Transverse colon (tissue), 4 donors: ENCODE measurements around the gene KLC4. TPM values are rescaled to one million over a fixed set of nuclear protein-coding genes. Genes with fewer than 3 reads are reported as not detected.

Source experiments
- DNase-seq: peaks from one replicate; pipeline ENCODE4 v3.0.0-alpha.2; 2019
- H3K27ac ChIP-seq, 4 donors: fragments of 200-600 bp; sonication (generic); 2 replicates each; pipeline ENCODE4 v1.5.1; 2016 to 2018; ENCODE audit warnings: inconsistent platforms in 4 of 4
- H3K27me3 ChIP-seq: fragments of 200-600 bp; sonication (generic); 2 replicates; pipeline ENCODE4 v1.5.1; 2017; ENCODE audit warnings: inconsistent platforms
- H3K36me3 ChIP-seq, 4 donors: fragments of 200-600 bp; sonication (generic); 2 replicates each; pipeline ENCODE4 v1.5.1; 2017 to 2019; ENCODE audit warnings: inconsistent platforms in 4 of 4
- H3K4me1 ChIP-seq, 4 donors: fragments of 200-600 bp; sonication (generic); 2 replicates each; pipeline ENCODE4 v1.5.1; 2017 to 2020; ENCODE audit warnings: inconsistent platforms in 4 of 4
- H3K4me3 ChIP-seq, 4 donors: fragments of 200-600 bp; sonication (generic); 1 replicate in 1 of 4; 2 replicates in 3 of 4; pipeline versions ENCODE4 v1.5.1 to v1.6.1; 2017 to 2019; ENCODE audit warnings: inconsistent platforms in 4 of 4
- H3K9me3 ChIP-seq, 2 donors: fragments of 200-600 bp; sonication (generic); 2 replicates each; pipeline ENCODE4 v1.5.1; 2017 to 2019; ENCODE audit warnings: inconsistent platforms in 2 of 2
- CTCF ChIP-seq, 5 experiments: fragments of 200-600 bp in 3 of 5; fragments of 450-650 bp in 2 of 5; sonication (generic) in 3 of 5; IDR thresholded peaks; 1 replicate in 2 of 5; 2 replicates in 3 of 5; pipeline ENCODE4 v1.5.1; 2016 to 2017; ENCODE audit warnings: antibody characterized with exemption in 5 of 5, inconsistent platforms in 3 of 5, mild to moderate bottlenecking in 2 of 5, moderate library complexity in 1 of 5
- EP300 ChIP-seq: sonication (generic); formaldehyde crosslinking; IDR thresholded peaks from one replicate; pipeline ENCODE4 v1.6.1; 2017; ENCODE audit warnings: antibody characterized with exemption, low read depth
- POLR2A ChIP-seq: fragments of 450-650 bp; IDR thresholded peaks from one replicate; pipeline ENCODE4 v1.6.1; 2016; ENCODE audit warnings: antibody characterized with exemption, mild to moderate bottlenecking, moderate library complexity
- POLR2AphosphoS5 ChIP-seq, 3 donors: sonication (generic); formaldehyde crosslinking; IDR thresholded peaks; one replicate each; pipeline ENCODE4 v1.6.1; 2016; ENCODE audit warnings: antibody characterized with exemption in 3 of 3
- WGBS, 2 donors: methylation state at CpG; one replicate each; pipeline ENCODE4 v1.1.5; 2018; ENCODE audit warnings: low coverage in 1 of 2; 5-methylcytosine and 5-hydroxymethylcytosine counted together
- in situ Hi-C, 4 donors: fragments of 200-750 bp; cut with MboI; loops; one replicate each; pipeline versions ENCODE4 v1.15.0 to v1.15.1; 2017; ENCODE audit warnings: low sequenced_read_pairs in 3 of 4, low pct_ligation_motif_present in 1 of 4, low pct_unique_long_range_greater_than_20kb in 1 of 4
- intact Hi-C: fragments of 100-400 bp; cut with DNase I; formaldehyde crosslinking; loops from one replicate; pipeline ENCODE4 v1.15.1; 2023; ENCODE audit warnings: low total_unique reads
- total RNA-seq, 4 donors: library from RNA; depleted of rRNA; stranded (reverse); fragments of >200 nt; gene quantifications; one replicate each; pipeline ENCODE4 v1.1.0, GENCODE V29; 2016

The KLC4 gene
- total RNA-seq, 4 donors from 2014 or later = 91.9 to 296 (median 159) TPM

- Histone ChIP-seq H3K27me3 (no peaks in the 10 kb centered on the region), H3K27ac (no peak overlapping the region), H3K36me3 (peaks cover 0 to 4% (median 0%) of the 10 kb centered on the region in 4 donors), H3K4me1 (peaks cover 17 to 38% (median 31%) of the 10 kb centered on the region in 4 donors), H3K4me3 (no peak overlapping the region), H3K9me3 (no peaks in the 10 kb centered on the region)
- WGBS, 2 donors = 82 to 91% methylated on average over 2 to 8 of the region's 8 CpGs
- in situ Hi-C loops (no loop called here), intact Hi-C loops (no loop called here)
- no peak for DNase-seq
- TF ChIP-seq CTCF (IDR thresholded peaks at IDR 0.05) (no peak), POLR2A (no peak), POLR2AphosphoS5 (IDR thresholded peaks at IDR 0.05) (no peak), EP300 (no peak)
Observed at GRCh38 chr6:43055966-43056365, 3.5 kb upstream of the KLC4 start.

GRCh38 chr6:43058531-43058930, 900 bp upstream of the KLC4 start:
- Histone ChIP-seq H3K4me3 (peak overlapping the region; percentile 68 to 81 (median 70)), H3K27ac (peak overlapping the region; percentile 89 to 95 (median 92)), H3K27me3 (no peaks in the 10 kb centered on the region), H3K4me1 (peaks cover 17 to 41% (median 29%) of the 10 kb centered on the region in 4 donors), H3K36me3 (peaks cover 0 to 4% (median 0%) of the 10 kb centered on the region in 4 donors), H3K9me3 (no peaks in the 10 kb centered on the region)
- in situ Hi-C loops (no loop called here), intact Hi-C loops (no loop called here)
- TF ChIP-seq CTCF (IDR thresholded peaks at IDR 0.05) (no peak), POLR2AphosphoS5 (IDR thresholded peaks at IDR 0.05) (no peak), EP300 (no peak), POLR2A (no peak)
- DNase-seq = no peak
- 63% methylated on average over 1 of the region's 1 CpG; no CpG with 5 or more reads in 1 of the 2 donors for WGBS, 2 donors

GRCh38 chr6:43060034-43060754, 763 bp downstream of the KLC4 start:
- intact Hi-C loops = no loop called here
- peak; percentile 64 to 95 (median 87) for TF ChIP-seq POLR2AphosphoS5 (IDR thresholded peaks at IDR 0.05)
- peak; percentile 75 for TF ChIP-seq POLR2A
- no peak for TF ChIP-seq CTCF (IDR thresholded peaks at IDR 0.05)
- Histone ChIP-seq H3K27ac (peak overlapping the region; percentile 89 to 95 (median 92)), H3K4me3 (peak overlapping the region; percentile 51 to 81 (median 68)), H3K4me1 (peaks cover 17 to 33% (median 29%) of the 10 kb centered on the region in 4 donors), H3K27me3 (no peaks in the 10 kb centered on the region), H3K36me3 (peaks cover 0 to 5% (median 1%) of the 10 kb centered on the region in 4 donors), H3K9me3 (no peaks in the 10 kb centered on the region)
- peak; percentile 88 for DNase-seq
- WGBS, 2 donors = 8% methylated on average over 15 of the region's 15 CpGs; no CpG with 5 or more reads in 1 of the 2 donors
- in situ Hi-C loops = no loop called here

GRCh38 chr6:43060755-43061633, 1.6 kb downstream of the KLC4 start:
- Histone ChIP-seq H3K27me3 (no peaks in the 10 kb centered on the region), H3K9me3 (no peaks in the 10 kb centered on the region), H3K4me1 (peaks cover 17 to 33% (median 29%) of the 10 kb centered on the region in 4 donors), H3K36me3 (peaks cover 0 to 9% (median 4%) of the 10 kb centered on the region in 4 donors), H3K4me3 (peak overlapping the region in 3 of 4 donors; percentile 68 to 81 (median 68)), H3K27ac (peak overlapping the region; percentile 89 to 95 (median 92))
- WGBS, 2 donors = 46 to 69% methylated on average over 2 to 12 of the region's 12 CpGs
- no peak for TF ChIP-seq POLR2A
- no peak for TF ChIP-seq POLR2AphosphoS5 (IDR thresholded peaks at IDR 0.05)
- no peak for TF ChIP-seq EP300
- TF ChIP-seq CTCF (IDR thresholded peaks at IDR 0.05) = no peak
- DNase-seq = no peak
- intact Hi-C loops = no loop called here
- in situ Hi-C loops = no loop called here
